CD4-positive, CD25-positive, alpha-beta regulatory T cell (primary cell): Measurements from ENCODE around the gene WNT10A. TPM values are rescaled to one million over a fixed set of nuclear protein-coding genes. Genes with fewer than 3 reads are reported as not detected.
A peak's percentile ranks its signal among the peaks of the same experiment; 100 is the strongest.
"Not testable (repeated sequence)": the region's sequence is repeated elsewhere in the genome, so short reads cannot be mapped to it uniquely, and the experiment has no call there.

Experiments used
- ATAC-seq, 2 donors: fragments of 150-1000 bp; cut with Tn5 transposase; one replicate each; pipeline ENCODE4 v1.10.0; 2021; ENCODE audit warnings: low read depth in 2 of 2, moderate number of reproducible peaks in 2 of 2, moderate library complexity in 1 of 2
- DNase-seq, 3 donors: peaks; one replicate each; pipeline versions ENCODE4 v3.0.0 to v3.0.0-alpha.2; 2012 to 2022; ENCODE audit warnings: mixed read lengths in 1 of 3
- H3K27ac ChIP-seq: one replicate; pipeline ENCODE4 v1.7.0; 2013; ENCODE audit warnings: mild to moderate bottlenecking, low read length; ENCODE audit not compliant: insufficient read depth, poor library complexity, severe bottlenecking
- H3K27me3 ChIP-seq: one replicate; pipeline ENCODE4 v1.7.0; 2013; ENCODE audit warnings: low read length; ENCODE audit not compliant: control insufficient read depth, insufficient read depth
- H3K36me3 ChIP-seq: one replicate; pipeline ENCODE4 v1.7.0; 2013; ENCODE audit warnings: mild to moderate bottlenecking, low read length, moderate library complexity; ENCODE audit not compliant: control insufficient read depth, insufficient read depth
- H3K4me1 ChIP-seq: 2 replicates; pipeline ENCODE4 v1.7.0; 2013; ENCODE audit warnings: mild to moderate bottlenecking, low read length; ENCODE audit not compliant: insufficient read depth, control insufficient read depth, poor library complexity, severe bottlenecking
- H3K4me3 ChIP-seq: one replicate; pipeline ENCODE4 v1.7.0; 2013; ENCODE audit warnings: low read depth, mild to moderate bottlenecking, low read length, moderate library complexity
- H3K9me3 ChIP-seq, 2 experiments: 1 replicate in 1 of 2; 2 replicates in 1 of 2; pipeline ENCODE4 v1.7.0; 2013; ENCODE audit warnings: low read length in 2 of 2, mild to moderate bottlenecking in 1 of 2, moderate library complexity in 1 of 2; ENCODE audit not compliant: control insufficient read depth in 2 of 2
- H3K27ac Mint-ChIP-seq, 3 donors: one replicate each; pipeline ENCODE4 v1.8.0; 2020 to 2022; ENCODE audit warnings: mild to moderate bottlenecking in 3 of 3, mixed read lengths in 3 of 3, moderate library complexity in 2 of 3
- H3K27me3 Mint-ChIP-seq: one replicate; pipeline ENCODE4 v1.8.0; 2022; ENCODE audit warnings: mild to moderate bottlenecking, mixed read lengths
- H3K36me3 Mint-ChIP-seq: one replicate; pipeline ENCODE4 v1.8.0; 2020; ENCODE audit warnings: mixed read lengths
- H3K4me1 Mint-ChIP-seq, 4 donors: one replicate each; pipeline ENCODE4 v1.8.0; 2020 to 2022; ENCODE audit warnings: mixed read lengths in 4 of 4, mild to moderate bottlenecking in 1 of 4
- H3K4me3 Mint-ChIP-seq, 4 donors: one replicate each; pipeline ENCODE4 v1.8.0; 2020 to 2022; ENCODE audit warnings: mild to moderate bottlenecking in 4 of 4, mixed read lengths in 4 of 4, moderate library complexity in 3 of 4
- H3K9me3 Mint-ChIP-seq, 7 donors: one replicate each; pipeline ENCODE4 v1.8.0; 2020 to 2022; ENCODE audit warnings: mixed read lengths in 7 of 7, mild to moderate bottlenecking in 3 of 7, moderate library complexity in 2 of 7
- polyA plus RNA-seq, 4 donors: library from polyadenylated mRNA; unstranded; fragments of 300-500 nt; fragmentation: Illumina TruSeq; gene quantifications; one replicate each; pipeline ENCODE4 v1.2.3, GENCODE V29; 2021
- total RNA-seq: library from RNA; stranded (reverse); gene quantifications from one replicate; pipeline ENCODE4 v1.2.3, GENCODE V29; 2022

Gene WNT10A
- total and polyA plus RNA-seq, 5 donors from 2014 or later, result 6.3 to 11.0 (median 9.9) TPM

GRCh38 chr2:218839430-218839829 lies 41.2 kb upstream of the WNT10A start:
- no peak for ATAC-seq
- Histone ChIP-seq H3K27ac (no peak overlapping the region), H3K36me3 (no peaks in the 10 kb centered on the region), H3K4me3 (no peak overlapping the region), H3K27me3 (peaks cover 23% of the 10 kb centered on the region), H3K9me3 (peaks cover 10 to 13% of the 10 kb centered on the region in 2 experiments), H3K4me1 (no peaks in the 10 kb centered on the region)
- Mint-ChIP-seq H3K27me3 (peaks cover 68% of the 10 kb centered on the region), H3K9me3 (peaks cover 0 to 11% (median 4%) of the 10 kb centered on the region in 7 donors), H3K27ac (no peak overlapping the region), H3K4me3 (no peak overlapping the region), H3K4me1 (no peaks in the 10 kb centered on the region), H3K36me3 (no peaks in the 10 kb centered on the region)
- no peak for DNase-seq

- Mint-ChIP-seq H3K27ac (peak overlapping the region in 1 of 3 donors; percentile 24), H3K4me3 (no peak overlapping the region), H3K27me3 (peaks cover 65% of the 10 kb centered on the region), H3K36me3 (no peaks in the 10 kb centered on the region), H3K4me1 (no peaks in the 10 kb centered on the region), H3K9me3 (peaks cover 0 to 12% (median 4%) of the 10 kb centered on the region in 7 donors)
- no peaks in the 10 kb centered on the region for H3K36me3 ChIP-seq
- H3K9me3 ChIP-seq, result peaks cover 10 to 13% of the 10 kb centered on the region in 2 experiments
- no peak for DNase-seq
- H3K27me3 ChIP-seq, result peaks cover 23% of the 10 kb centered on the region
- no peak overlapping the region for H3K27ac ChIP-seq
- no peak for ATAC-seq
- no peak overlapping the region for H3K4me3 ChIP-seq
- H3K4me1 ChIP-seq, result no peaks in the 10 kb centered on the region
Measured at GRCh38 chr2:218839888-218840287, 40.8 kb upstream of the WNT10A start.

GRCh38 chr2:218844334-218844733 lies 36.3 kb upstream of the WNT10A start:
- H3K4me3 ChIP-seq, H3K9me3 Mint-ChIP-seq, H3K36me3 Mint-ChIP-seq, H3K27me3 ChIP-seq, H3K27ac Mint-ChIP-seq, H3K36me3 ChIP-seq, DNase-seq, H3K9me3 ChIP-seq, H3K4me1 ChIP-seq, H3K4me3 Mint-ChIP-seq, H3K27ac ChIP-seq, ATAC-seq, H3K4me1 Mint-ChIP-seq: not testable (repeated sequence)
- peaks cover 50% of the 10 kb centered on the region for H3K27me3 Mint-ChIP-seq

- not testable (repeated sequence) for ATAC-seq, H3K9me3 Mint-ChIP-seq
Measured at GRCh38 chr2:218846963-218847362, 33.7 kb upstream of the WNT10A start.

GRCh38 chr2:218849721-218850120 lies 30.9 kb upstream of the WNT10A start:
- no peaks in the 10 kb centered on the region for H3K9me3 ChIP-seq
- Mint-ChIP-seq H3K9me3 (no peaks in the 10 kb centered on the region), H3K27me3 (peaks cover 41% of the 10 kb centered on the region)

More at GRCh38 chr2:218846963-218847362, 33.7 kb upstream of the WNT10A start:
- not testable (repeated sequence) for H3K36me3 Mint-ChIP-seq, H3K4me1 Mint-ChIP-seq, H3K27ac Mint-ChIP-seq, H3K27ac ChIP-seq, H3K4me3 Mint-ChIP-seq, H3K27me3 ChIP-seq, H3K36me3 ChIP-seq, H3K9me3 ChIP-seq, H3K4me3 ChIP-seq, DNase-seq, H3K4me1 ChIP-seq
- H3K27me3 Mint-ChIP-seq, result peaks cover 40% of the 10 kb centered on the region

DNA sequence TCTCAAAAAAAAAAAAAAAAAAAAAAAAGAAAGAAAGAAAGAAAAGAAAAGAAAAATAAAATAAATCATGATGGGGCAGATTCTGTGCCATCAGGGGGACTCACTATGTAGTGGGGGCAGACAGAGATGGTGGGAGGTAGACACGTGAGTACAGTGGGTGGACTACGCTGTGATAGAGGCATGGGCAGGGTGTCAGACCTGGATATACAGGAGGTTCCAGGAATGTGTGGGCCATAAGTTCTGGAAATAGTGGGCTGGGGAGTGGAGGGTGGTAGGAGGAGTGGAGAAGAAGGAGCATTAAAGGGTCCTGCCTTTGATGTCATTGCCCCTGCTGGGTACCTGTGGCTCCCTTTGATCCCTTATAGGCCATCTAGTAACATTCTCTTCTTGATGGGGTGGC lies 29.9 kb upstream of the WNT10A start:
- DNase-seq (no peak), ATAC-seq (no peak)
- Histone ChIP-seq H3K9me3 (no peaks in the 10 kb centered on the region), H3K4me3 (no peak overlapping the region), H3K27me3 (peaks cover 15% of the 10 kb centered on the region), H3K27ac (no peak overlapping the region), H3K36me3 (no peaks in the 10 kb centered on the region), H3K4me1 (no peaks in the 10 kb centered on the region)
- Mint-ChIP-seq H3K27me3 (peaks cover 52% of the 10 kb centered on the region), H3K4me1 (peaks cover 0 to 5% (median 2%) of the 10 kb centered on the region in 4 donors), H3K4me3 (no peak overlapping the region), H3K27ac (peak overlapping the region in 1 of 3 donors; percentile 38), H3K36me3 (no peaks in the 10 kb centered on the region), H3K9me3 (peaks cover 0 to 2% (median 0%) of the 10 kb centered on the region in 7 donors)

More at GRCh38 chr2:218849721-218850120, 30.9 kb upstream of the WNT10A start:
- Histone ChIP-seq H3K27me3 (peaks cover 11% of the 10 kb centered on the region), H3K4me3 (no peak overlapping the region), H3K36me3 (no peaks in the 10 kb centered on the region), H3K4me1 (no peaks in the 10 kb centered on the region), H3K27ac (no peak overlapping the region)
- H3K4me3 Mint-ChIP-seq, result no peak overlapping the region
- no peak overlapping the region for H3K27ac Mint-ChIP-seq
- DNase-seq (no peak), ATAC-seq (no peak)
- no peaks in the 10 kb centered on the region for H3K36me3 Mint-ChIP-seq
- peaks cover 0 to 5% (median 2%) of the 10 kb centered on the region in 4 donors for H3K4me1 Mint-ChIP-seq

DNA sequence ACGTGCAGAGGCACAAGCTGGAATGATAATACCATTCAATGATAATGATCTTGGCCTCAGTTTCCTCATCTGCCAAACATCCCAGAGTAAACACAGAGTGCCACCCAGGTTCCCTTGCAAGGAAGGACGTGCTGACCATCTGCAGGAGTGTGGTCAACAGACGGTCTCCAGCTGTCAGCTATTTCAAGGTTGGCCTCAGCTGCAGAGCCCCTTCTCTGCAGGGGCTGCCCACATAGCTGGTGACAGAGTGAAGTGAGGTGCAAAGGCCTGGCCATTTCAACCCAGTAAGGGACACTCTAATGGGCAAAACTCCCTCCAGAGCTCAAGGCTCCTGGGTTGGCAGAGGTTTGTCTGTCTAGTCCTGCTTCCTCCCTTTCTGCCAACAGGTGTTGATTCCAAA lies 29.4 kb upstream of the WNT10A start:
- H3K27ac ChIP-seq, result no peak overlapping the region

DNA sequence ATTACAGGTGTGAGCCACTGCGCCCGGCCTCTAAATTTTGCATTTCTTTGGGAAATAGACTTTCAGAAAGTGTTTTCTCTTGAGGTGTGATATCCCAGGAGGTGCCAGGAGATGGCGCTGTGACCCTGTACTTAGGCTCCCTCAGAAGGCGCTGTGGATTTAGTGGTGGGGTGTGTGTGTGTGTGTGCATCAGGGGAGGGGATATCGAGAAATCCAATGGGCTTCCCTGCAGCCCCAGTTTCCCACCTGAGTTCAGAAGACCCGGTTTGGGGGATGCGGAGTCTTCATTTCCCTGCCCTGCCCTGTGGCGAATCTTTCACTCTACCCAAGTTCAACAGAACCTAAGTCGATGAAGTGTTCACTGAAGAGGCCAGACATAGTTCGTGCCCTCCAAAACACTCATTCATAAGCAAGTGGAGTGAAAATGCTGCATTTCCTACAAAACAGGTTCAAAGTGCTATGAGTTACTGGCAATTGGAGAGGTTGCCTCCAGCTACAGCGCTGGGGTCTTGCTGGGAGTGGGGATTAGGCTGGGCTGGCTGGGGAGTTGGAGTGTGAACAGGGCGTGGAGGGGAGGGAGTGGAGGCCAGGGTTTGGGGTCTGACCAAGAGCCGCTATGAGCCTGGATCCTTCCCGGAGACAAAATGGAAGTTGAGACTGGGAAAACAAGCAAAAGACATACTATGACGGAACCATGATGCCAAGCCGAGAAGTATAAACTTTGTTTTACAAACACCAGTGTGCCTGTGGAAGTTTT lies 27.6 kb upstream of the WNT10A start:
- Mint-ChIP-seq H3K4me3 (no peak overlapping the region), H3K36me3 (no peaks in the 10 kb centered on the region), H3K27me3 (peaks cover 68% of the 10 kb centered on the region), H3K9me3 (peaks cover 0 to 3% (median 0%) of the 10 kb centered on the region in 7 donors), H3K27ac (no peak overlapping the region), H3K4me1 (peaks cover 0 to 9% (median 1%) of the 10 kb centered on the region in 4 donors)
- Histone ChIP-seq H3K27ac (no peak overlapping the region), H3K4me3 (no peak overlapping the region), H3K9me3 (no peaks in the 10 kb centered on the region), H3K27me3 (peaks cover 20% of the 10 kb centered on the region), H3K4me1 (no peaks in the 10 kb centered on the region), H3K36me3 (no peaks in the 10 kb centered on the region)
- ATAC-seq (peak; percentile 61 to 72), DNase-seq (peak; percentile 54 to 64 (median 63))

More for the DNA sequence above, 29.4 kb upstream of the WNT10A start:
- H3K9me3 Mint-ChIP-seq, result peaks cover 0 to 2% (median 0%) of the 10 kb centered on the region in 7 donors
- Histone ChIP-seq H3K4me1 (no peaks in the 10 kb centered on the region), H3K36me3 (no peaks in the 10 kb centered on the region), H3K9me3 (no peaks in the 10 kb centered on the region), H3K4me3 (no peak overlapping the region), H3K27me3 (peaks cover 15% of the 10 kb centered on the region)
- no peak overlapping the region for H3K27ac Mint-ChIP-seq
- no peak for DNase-seq
- peaks cover 0 to 6% (median 3%) of the 10 kb centered on the region in 4 donors for H3K4me1 Mint-ChIP-seq
- no peak overlapping the region for H3K4me3 Mint-ChIP-seq
- ATAC-seq, result no peak
- H3K27me3 Mint-ChIP-seq, result peaks cover 57% of the 10 kb centered on the region
- H3K36me3 Mint-ChIP-seq, result no peaks in the 10 kb centered on the region
